HG03025 (cell line): ENCODE results near the gene RBM44.
"Not testable (repeated sequence)": the region's sequence is repeated elsewhere in the genome, so short reads cannot be mapped to it uniquely, and the experiment has no call there.

Experiments
- ATAC-seq: cut with Tn5 transposase; IDR thresholded peaks from one replicate; pipeline ENCODE4 v1.9.1; 2021; ENCODE audit warnings: mild to moderate bottlenecking, moderate library complexity; ENCODE audit not compliant: unreplicated experiment, low FRiP score

Gene RBM44

GRCh38 chr2:237854295-237854694 lies 55.7 kb downstream of the RBM44 start:
- ATAC-seq: no peak

GRCh38 chr2:237857791-237858190 lies 59.2 kb downstream of the RBM44 start:
- ATAC-seq: no peak

GRCh38 chr2:237858294-237859081 lies 59.9 kb downstream of the RBM44 start:
- ATAC-seq: no peak

- ATAC-seq: no peak
Measured at GRCh38 chr2:237859082-237859433, 60.5 kb downstream of the RBM44 start.

GRCh38 chr2:237859533-237860272 lies 61.1 kb downstream of the RBM44 start, which contains the start of gene RAMP1:
TSS of gene RAMP1 (plus strand) at chr2:237859623. CDS start at chr2:237859676, 53 bp downstream.
- no peak for ATAC-seq

GRCh38 chr2:237860273-237860935 lies 61.8 kb downstream of the RBM44 start:
- no peak for ATAC-seq

- ATAC-seq: no peak
Measured at GRCh38 chr2:237861875-237862527, 63.4 kb downstream of the RBM44 start.

- ATAC-seq: no peak
Measured at GRCh38 chr2:237862528-237862895, 63.9 kb downstream of the RBM44 start.

GRCh38 chr2:237863102-237863511 lies 64.5 kb downstream of the RBM44 start:
- no peak for ATAC-seq

GRCh38 chr2:237863689-237864443 lies 65.3 kb downstream of the RBM44 start:
- no peak for ATAC-seq

- ATAC-seq: no peak
Measured at GRCh38 chr2:237864444-237864931, 65.9 kb downstream of the RBM44 start.

- no peak for ATAC-seq
Measured at GRCh38 chr2:237864940-237865622, 66.5 kb downstream of the RBM44 start.

- ATAC-seq: no peak
Measured at GRCh38 chr2:237865623-237866041, 67.1 kb downstream of the RBM44 start.

GRCh38 chr2:237866101-237866621 lies 67.6 kb downstream of the RBM44 start:
- no peak for ATAC-seq

GRCh38 chr2:237867465-237867864 lies 68.9 kb downstream of the RBM44 start:
- ATAC-seq: no peak

GRCh38 chr2:237868074-237868473 lies 69.5 kb downstream of the RBM44 start:
- not testable (repeated sequence) for ATAC-seq

- ATAC-seq: no peak
Measured at GRCh38 chr2:237868631-237869342, 70.2 kb downstream of the RBM44 start.

GRCh38 chr2:237869343-237870102 lies 70.9 kb downstream of the RBM44 start:
- ATAC-seq: no peak
